HepG2 (cell line): ENCODE data around the gene SOCS1. TPM values are rescaled to one million over a fixed set of nuclear protein-coding genes. Genes with fewer than 3 reads are reported as not detected.

Experiments used
- ARHGAP35 ChIP-seq: sonication (generic); formaldehyde crosslinking; IDR thresholded peaks from 2 replicates; pipeline ENCODE4 v1.9.0; 2022; ENCODE audit warnings: mild to moderate bottlenecking, inconsistent platforms, moderate library complexity, missing genetic modification reagents, borderline replicate concordance
- ATM ChIP-seq: fragments of 450-650 bp; IDR thresholded peaks from 2 replicates; pipeline ENCODE4 v1.7.1; 2017; ENCODE audit warnings: mild to moderate bottlenecking, borderline replicate concordance
- ELF1 ChIP-seq: sonication (generic); formaldehyde crosslinking; IDR thresholded peaks from 2 replicates; pipeline ENCODE4 v1.4.0; 2020; ENCODE audit warnings: missing genetic modification reagents
- FOXA1 ChIP-seq, 2 experiments: fragments of 450-650 bp in 1 of 2; sonication (generic) in 1 of 2; formaldehyde crosslinking in 1 of 2; IDR thresholded peaks; 2 replicates each; pipeline versions ENCODE4 v1.4.0 to v1.6.1; 2016 to 2020; ENCODE audit warnings: missing genetic modification reagents in 1 of 2
- FOXA3 ChIP-seq: IDR thresholded peaks from 2 replicates; pipeline ENCODE4 v1.6.1; 2016; ENCODE audit warnings: missing genetic modification reagents, missing compliant biosample characterization
- HIC2 ChIP-seq: sonication (generic); formaldehyde crosslinking; IDR thresholded peaks from 2 replicates; pipeline ENCODE4 v1.9.0; 2022; ENCODE audit warnings: low read depth, missing genetic modification reagents
- HIVEP1 ChIP-seq: sonication (generic); formaldehyde crosslinking; IDR thresholded peaks from 2 replicates; pipeline ENCODE4 v1.4.0; 2020; ENCODE audit warnings: mild to moderate bottlenecking, missing genetic modification reagents
- MED1 ChIP-seq: sonication (generic); formaldehyde crosslinking; IDR thresholded peaks from 2 replicates; pipeline ENCODE4 v1.4.0; 2020; ENCODE audit warnings: missing genetic modification reagents
- NR2C2 ChIP-seq: sonication (generic); formaldehyde crosslinking; IDR thresholded peaks from 2 replicates; pipeline ENCODE4 v1.4.0; 2020; ENCODE audit warnings: missing genetic modification reagents, mild to moderate bottlenecking, moderate library complexity, borderline replicate concordance
- PITX1 ChIP-seq: sonication (generic); formaldehyde crosslinking; IDR thresholded peaks from 2 replicates; pipeline ENCODE4 v1.5.1; 2020; ENCODE audit warnings: mild to moderate bottlenecking, missing genetic modification reagents
- RORA ChIP-seq: sonication (generic); formaldehyde crosslinking; IDR thresholded peaks from 2 replicates; pipeline ENCODE4 v1.5.0; 2020; ENCODE audit warnings: mild to moderate bottlenecking, missing genetic modification reagents, moderate library complexity
- SPEN ChIP-seq: sonication (generic); formaldehyde crosslinking; IDR thresholded peaks from 2 replicates; pipeline ENCODE4 v1.5.1; 2020; ENCODE audit warnings: low read depth, mild to moderate bottlenecking, missing genetic modification reagents
- ZC3H4 ChIP-seq: sonication (generic); formaldehyde crosslinking; IDR thresholded peaks from 2 replicates; pipeline ENCODE4 v1.4.0; 2020; ENCODE audit warnings: missing genetic modification reagents, borderline replicate concordance
- ZEB1 ChIP-seq: IDR thresholded peaks from 2 replicates; pipeline ENCODE4 v1.6.1; 2012; ENCODE audit warnings: mild to moderate bottlenecking, low read depth, inconsistent platforms; ENCODE audit not compliant: insufficient replicate concordance
- ZFP36L1 ChIP-seq: sonication (generic); formaldehyde crosslinking; IDR thresholded peaks from 2 replicates; pipeline ENCODE4 v1.8.0; 2022; ENCODE audit warnings: mild to moderate bottlenecking, missing genetic modification reagents, moderate library complexity
- ZHX1 ChIP-seq: sonication (generic); formaldehyde crosslinking; IDR thresholded peaks from 2 replicates; pipeline ENCODE4 v1.8.1; 2022; ENCODE audit warnings: low read depth, mild to moderate bottlenecking, missing genetic modification reagents
- ZMYM2 ChIP-seq: sonication (generic); formaldehyde crosslinking; IDR thresholded peaks from 2 replicates; pipeline ENCODE4 v1.8.0; 2022; ENCODE audit warnings: mild to moderate bottlenecking, missing genetic modification reagents
- ZNF280B ChIP-seq: sonication (generic); formaldehyde crosslinking; IDR thresholded peaks from 2 replicates; pipeline ENCODE4 v1.5.0; 2020; ENCODE audit warnings: missing genetic modification reagents, mild to moderate bottlenecking, borderline replicate concordance
- ZNF34 ChIP-seq: sonication (generic); formaldehyde crosslinking; IDR thresholded peaks from 2 replicates; pipeline ENCODE4 v1.4.0; 2020; ENCODE audit warnings: mild to moderate bottlenecking, missing genetic modification reagents, borderline replicate concordance
- ZNF354B ChIP-seq: sonication (generic); formaldehyde crosslinking; IDR thresholded peaks from 2 replicates; pipeline ENCODE4 v1.8.0; 2022; ENCODE audit warnings: mild to moderate bottlenecking, missing genetic modification reagents
- ZNF720 ChIP-seq: sonication (generic); formaldehyde crosslinking; IDR thresholded peaks from 2 replicates; pipeline ENCODE4 v1.4.0; 2020; ENCODE audit warnings: missing genetic modification reagents
- polyA plus RNA-seq, 8 experiments: library from polyadenylated mRNA; depleted of rRNA in 3 of 8; stranded (reverse) in 7 of 8; unstranded in 1 of 8; fragments of >200 nt; fragmentation: Illumina TruSeq in 4 of 8; extraction: Trizol in 4 of 8; gene quantifications; 2 replicates each; pipeline versions ENCODE4 v1.2.1 to v1.2.3, GENCODE V29; 2011 to 2016; ENCODE audit warnings: low read depth in 4 of 8, missing spikeins in 1 of 8, mixed read lengths in 1 of 8; ENCODE audit not compliant: insufficient read depth in 1 of 8
- total RNA-seq, 5 experiments: library from RNA; depleted of rRNA; stranded (reverse); fragments of >200 nt; fragmentation: Illumina TruSeq; extraction: Trizol; gene quantifications; 2 replicates each; pipeline ENCODE4 v1.2.3, GENCODE V29; 2016; ENCODE audit warnings: low read depth in 1 of 5
- TF ChIP-seq, protein P1 (sequence below): sonication (generic); formaldehyde crosslinking; IDR thresholded peaks from 2 replicates; pipeline ENCODE4 v1.8.0; 2022; ENCODE audit warnings: low read depth, missing genetic modification reagents

SOCS1 gene
- total and polyA plus RNA-seq, 2 of the 13 experiments (the other 11 are each of a cell fraction or from before 2014, with no cell fraction given) = 5.3 to 6.3 TPM

DNA sequence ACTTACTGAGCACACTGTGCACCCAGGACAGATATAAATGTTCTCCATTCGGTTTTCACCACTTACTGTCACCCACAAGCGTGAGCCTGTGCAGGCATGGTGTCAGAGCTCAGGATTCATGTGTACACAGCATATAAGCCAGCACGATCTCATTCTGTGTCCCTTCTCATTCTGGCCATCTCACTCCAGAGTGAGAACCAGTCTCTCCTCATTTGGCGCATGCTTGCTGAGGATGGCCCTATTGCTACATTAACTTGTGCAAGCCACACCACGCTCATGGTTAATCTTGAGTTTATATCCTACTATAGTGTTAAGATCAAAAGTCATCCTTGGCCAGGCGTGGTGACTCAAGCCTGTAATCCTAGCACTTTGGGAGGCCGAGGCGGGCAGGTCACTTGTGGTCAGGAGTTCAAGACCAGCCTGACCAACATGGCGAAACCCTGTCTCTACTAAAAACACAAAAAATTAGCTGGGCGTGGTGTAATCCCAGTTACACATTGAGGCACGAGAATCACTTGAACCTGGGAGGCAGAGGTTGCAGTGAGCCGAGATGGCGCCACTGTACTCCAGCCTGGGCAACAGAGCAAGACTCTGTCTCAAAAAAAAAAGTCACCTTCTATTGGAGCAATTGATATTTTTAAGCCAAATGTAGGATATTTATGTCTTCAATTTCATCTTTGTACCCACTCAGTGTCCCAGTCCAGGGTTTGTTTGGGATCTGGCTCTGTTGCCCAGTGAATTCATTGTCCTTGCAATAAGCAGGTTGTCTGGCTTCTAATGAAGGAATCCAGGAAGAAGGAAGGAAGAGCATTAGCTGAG, 20.9 kb downstream of the SOCS1 start (continued):
- TF ChIP-seq, protein P1, sequence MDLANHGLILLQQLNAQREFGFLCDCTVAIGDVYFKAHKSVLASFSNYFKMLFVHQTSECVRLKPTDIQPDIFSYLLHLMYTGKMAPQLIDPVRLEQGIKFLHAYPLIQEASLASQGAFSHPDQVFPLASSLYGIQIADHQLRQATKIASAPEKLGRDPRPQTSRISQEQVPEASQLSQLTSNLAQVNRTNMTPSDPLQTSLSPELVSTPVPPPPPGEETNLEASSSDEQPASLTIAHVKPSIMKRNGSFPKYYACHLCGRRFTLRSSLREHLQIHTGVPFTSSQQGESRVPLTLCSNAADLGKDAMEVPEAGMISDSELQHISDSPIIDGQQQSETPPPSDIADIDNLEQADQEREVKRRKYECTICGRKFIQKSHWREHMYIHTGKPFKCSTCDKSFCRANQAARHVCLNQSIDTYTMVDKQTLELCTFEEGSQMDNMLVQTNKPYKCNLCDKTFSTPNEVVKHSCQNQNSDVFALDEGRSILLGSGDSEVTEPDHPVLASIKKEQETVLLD (CRISPR knock-in tag) = no peak
- TF ChIP-seq ARHGAP35 (CRISPR knock-in tag) (no peak), RORA (no peak), NR2C2 (no peak), ZFP36L1 (CRISPR knock-in tag) (no peak), MED1 (CRISPR knock-in tag) (peak; percentile 50), ZEB1 (no peak), ZC3H4 (CRISPR knock-in tag) (no peak), HIVEP1 (CRISPR knock-in tag) (no peak), ZNF280B (CRISPR knock-in tag) (no peak), ELF1 (CRISPR knock-in tag) (no peak), PITX1 (no peak), FOXA3 (0 out of 2 replicates have a peak, but pooled peaks have one; percentile 22), FOXA1 (IDR thresholded peaks at IDR 0.05) (no peak), FOXA1 (CRISPR knock-in tag; IDR thresholded peaks at IDR 0.05) (peak; percentile 58; the same call in 1 of the 2 replicates), ZNF720 (no peak), ZHX1 (CRISPR knock-in tag) (no peak), HIC2 (CRISPR knock-in tag) (no peak), ZMYM2 (CRISPR knock-in tag) (0 out of 2 replicates have a peak, but pooled peaks have one; percentile 47), ATM (no peak), ZNF354B (CRISPR knock-in tag) (0 out of 2 replicates have a peak, but pooled peaks have one; percentile 28), SPEN (CRISPR knock-in tag) (0 out of 2 replicates have a peak, but pooled peaks have one; percentile 24), ZNF34 (CRISPR knock-in tag) (no peak)
